ENCODE results near the gene SLC22A3. TPM values are rescaled to one million over a fixed set of nuclear protein-coding genes. Genes with fewer than 3 reads are reported as not detected.
A peak's percentile ranks its signal among the peaks of the same experiment; 100 is the strongest.
"Not testable (repeated sequence)": the region's sequence is repeated elsewhere in the genome, so short reads cannot be mapped to it uniquely, and the experiment has no call there.

SLC22A3 gene
- total RNA-seq, 2 donors from 2014 or later = 2.1 to 5.2 TPM

DNA sequence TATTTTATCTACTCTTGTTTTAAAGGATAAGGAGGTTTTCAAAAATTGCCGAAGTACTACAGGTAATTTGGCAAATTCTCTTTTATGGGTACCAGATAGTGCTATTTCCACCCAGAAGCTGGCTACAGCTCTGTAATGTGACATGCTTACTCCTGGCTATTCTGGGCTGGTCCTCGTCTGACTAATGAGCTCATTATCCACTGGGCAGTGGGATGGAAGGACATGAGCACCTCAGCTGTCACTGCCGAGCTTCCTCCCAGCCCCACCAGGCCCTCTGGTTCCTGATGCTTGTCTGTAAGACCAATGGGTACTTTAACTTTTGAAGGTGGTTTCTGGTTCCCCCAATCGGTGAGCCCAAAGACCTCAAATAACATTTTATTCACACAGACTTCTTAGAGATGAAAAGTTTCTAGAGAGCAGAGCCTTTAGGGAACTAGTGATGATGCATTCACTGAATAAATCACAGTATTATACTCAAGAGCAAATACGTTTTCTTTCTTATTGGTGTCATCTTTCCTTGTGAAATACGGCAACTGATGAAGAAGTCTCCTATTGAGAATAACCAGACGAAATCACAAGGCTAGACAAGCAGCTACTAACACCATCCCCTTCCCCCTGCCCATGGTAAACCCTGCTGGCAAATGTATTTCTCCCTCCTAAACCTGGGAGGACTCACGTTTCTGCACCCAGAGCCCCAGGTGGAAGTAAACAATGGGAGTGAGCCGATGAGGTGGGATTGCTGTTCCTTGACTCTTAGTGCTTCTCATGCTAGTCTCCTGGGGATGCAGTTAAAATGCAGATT, 80.8 kb downstream of the SLC22A3 start:
- no peak for ATAC-seq
- intact Hi-C loops (cut with DNase I) = no loop called here
- DNase-seq = no peak

DNA sequence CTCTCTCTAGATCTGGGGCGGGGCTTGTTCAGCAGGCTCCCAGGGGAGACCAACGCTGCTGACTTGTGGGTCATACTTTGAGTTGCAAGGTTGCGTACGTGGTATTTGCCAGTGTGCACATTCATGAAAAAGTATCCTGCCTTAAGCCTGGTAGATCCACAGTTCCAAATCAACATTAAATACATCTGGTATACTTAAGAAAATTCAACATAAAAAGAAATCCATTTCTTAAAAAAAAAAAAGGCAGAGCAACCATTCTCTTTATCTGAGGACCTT, 81.4 kb downstream of the SLC22A3 start:
- ATAC-seq (no peak), DNase-seq (no peak)
- intact Hi-C loops (cut with DNase I) = no loop called here

DNA sequence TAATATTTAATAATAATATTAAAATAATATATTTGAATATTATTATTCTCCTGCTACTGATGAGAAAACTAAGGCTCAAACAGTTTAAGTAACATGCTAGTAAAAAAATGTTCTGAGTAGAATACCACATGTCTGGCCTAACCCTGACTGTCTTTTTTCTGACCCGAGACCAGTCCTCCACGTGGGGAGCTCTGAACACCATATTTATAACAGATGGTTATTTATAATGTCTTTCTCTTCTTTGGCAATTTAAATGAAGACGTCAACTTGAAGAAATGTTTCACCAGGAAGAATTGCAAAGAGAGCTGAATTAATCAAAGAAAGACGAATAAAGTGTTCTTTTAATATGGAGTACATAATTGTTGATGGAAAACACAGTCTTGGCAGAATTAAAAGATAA, 82.0 kb downstream of the SLC22A3 start:
- intact Hi-C loops (cut with DNase I) = no loop called here
- peak in 1 of 2 donors; percentile 44 for ATAC-seq
- no peak for DNase-seq

DNA sequence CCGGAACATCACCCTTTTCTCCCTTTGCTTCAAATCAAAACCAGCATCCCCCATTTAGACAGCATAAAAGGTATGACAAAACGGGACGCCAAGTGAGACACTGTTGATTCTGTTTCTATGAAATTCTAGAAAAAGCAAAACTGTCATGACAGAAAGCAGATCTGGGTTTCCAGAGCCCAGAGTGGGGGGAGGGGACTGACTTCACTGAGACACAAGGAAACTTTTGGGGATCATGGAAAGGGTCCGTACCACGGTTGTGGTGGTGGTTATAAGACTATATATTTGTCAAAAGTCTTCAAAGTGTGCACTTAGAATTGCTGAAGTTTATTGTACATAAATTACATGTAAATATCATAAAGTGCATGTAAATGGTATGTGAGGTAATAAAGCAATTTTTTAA, 82.6 kb downstream of the SLC22A3 start:
- no peak for DNase-seq
- intact Hi-C loops (cut with DNase I) = no loop called here
- no peak for ATAC-seq

DNA sequence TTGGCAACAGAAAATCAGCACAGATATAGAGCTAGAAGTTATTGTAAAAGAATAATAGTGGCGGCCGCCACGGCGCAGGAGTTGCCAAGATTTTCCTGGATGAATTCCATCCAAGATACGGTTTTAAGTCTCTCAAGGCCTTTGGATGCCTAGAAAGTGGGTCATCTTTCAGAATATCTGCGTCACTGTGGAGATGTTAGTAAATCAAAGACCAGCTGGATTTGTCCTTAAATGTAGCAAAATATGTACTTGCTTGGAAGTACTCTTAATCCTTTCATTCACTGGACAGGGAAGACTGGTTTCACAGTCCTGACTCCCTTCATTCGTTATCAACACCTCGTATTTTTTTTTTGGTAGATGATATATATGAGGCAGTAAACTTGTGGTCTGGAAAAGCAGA, 83.0 kb downstream of the SLC22A3 start:
- intact Hi-C loops (cut with DNase I) = no loop called here
- DNase-seq = peak; percentile 38
- ATAC-seq = peak; percentile 60 to 85

DNA sequence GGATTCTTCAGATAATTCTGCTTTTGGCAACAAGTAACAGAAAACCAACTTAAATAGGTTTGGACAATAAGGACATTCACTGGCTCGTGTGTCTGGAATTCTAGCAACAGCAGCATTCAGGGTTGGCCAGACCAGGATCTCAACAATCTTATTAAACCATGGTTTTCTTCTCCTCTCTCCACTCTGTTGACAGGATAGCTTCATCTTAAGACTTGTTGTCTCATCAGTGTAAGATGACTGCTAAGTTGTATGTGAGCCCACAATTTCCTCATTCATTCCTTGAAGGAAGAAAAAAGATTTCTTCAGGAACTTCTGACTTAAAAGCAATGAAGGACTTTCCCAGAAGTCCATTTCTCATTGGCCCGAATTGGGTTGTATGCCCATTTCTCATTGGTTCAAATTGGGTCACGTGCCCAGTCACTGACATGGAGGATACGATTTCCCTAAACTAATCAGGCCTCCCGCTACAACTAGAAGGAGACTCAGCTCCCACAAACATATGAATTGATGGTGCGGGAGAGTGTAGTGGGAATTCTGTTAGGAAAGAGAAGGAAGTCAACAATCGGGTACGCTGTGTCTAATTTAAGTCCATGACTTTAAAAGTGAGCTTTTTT, 83.7 kb downstream of the SLC22A3 start:
- DNase-seq = no peak
- ATAC-seq = peak; percentile 5 to 55
- intact Hi-C loops (cut with DNase I) = no loop called here

DNA sequence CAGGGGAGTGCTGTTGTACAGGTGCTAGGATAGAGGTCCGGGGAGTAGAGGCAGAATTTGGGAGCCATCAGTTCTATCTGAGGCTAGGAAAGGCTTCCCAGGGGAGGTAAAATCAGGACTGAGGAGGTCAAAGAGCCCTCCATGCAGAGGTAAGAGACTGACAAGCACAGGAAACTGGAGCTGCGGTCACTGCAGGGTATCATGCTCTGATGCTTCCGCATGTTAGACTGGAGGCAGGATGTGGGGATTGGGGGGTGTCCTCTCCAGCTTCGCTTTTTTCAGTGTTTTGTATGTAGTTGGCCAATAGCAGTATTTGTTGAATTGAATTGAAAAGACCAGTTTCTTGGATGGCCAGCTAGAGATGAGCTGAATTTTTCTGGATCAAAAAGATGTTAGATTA, 87.8 kb downstream of the SLC22A3 start:
- intact Hi-C loops (cut with DNase I) = no loop called here
- ATAC-seq = no peak
- DNase-seq = no peak

DNA sequence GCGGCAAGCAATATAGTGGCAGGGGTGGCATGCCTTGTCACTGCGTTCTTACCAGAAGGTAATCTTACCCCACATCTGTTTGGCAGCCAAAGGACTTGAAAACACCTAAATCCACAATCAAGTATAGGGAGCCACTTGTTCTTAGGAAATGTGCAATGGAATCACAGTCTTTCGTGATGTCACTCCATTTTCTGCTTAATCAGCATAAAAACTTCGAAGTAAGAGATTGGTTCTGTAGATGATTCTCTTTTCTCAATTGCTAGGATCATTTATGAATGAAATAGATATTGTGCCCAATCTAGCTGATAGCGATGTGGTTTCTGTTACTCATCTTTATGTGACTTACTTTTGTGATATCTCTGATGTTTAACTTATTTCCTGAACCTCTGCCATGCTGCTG, 89.0 kb downstream of the SLC22A3 start:
- ATAC-seq (no peak), DNase-seq (no peak)
- intact Hi-C loops (cut with DNase I) = no loop called here

DNA sequence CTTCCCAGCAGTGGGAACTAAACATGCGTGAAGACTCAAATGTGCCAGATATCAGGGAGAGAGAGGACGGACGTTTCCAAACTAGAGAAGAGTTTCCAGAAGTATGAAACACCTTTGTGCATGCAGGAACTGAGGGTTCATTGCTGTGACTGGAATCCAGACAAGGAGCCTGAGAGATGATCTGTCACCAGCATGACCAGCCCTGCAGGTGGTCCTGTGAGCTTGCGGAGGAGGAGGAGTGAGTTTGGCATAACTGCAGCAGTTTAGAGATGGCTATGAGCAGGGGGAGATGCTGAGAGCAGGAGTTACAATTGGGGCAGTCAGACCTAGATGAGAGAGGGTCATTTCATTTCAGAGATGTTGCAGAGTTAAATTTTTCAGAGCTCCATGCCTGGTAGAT, 89.6 kb downstream of the SLC22A3 start:
- intact Hi-C loops (cut with DNase I) = no loop called here
- no peak for ATAC-seq
- no peak for DNase-seq

DNA sequence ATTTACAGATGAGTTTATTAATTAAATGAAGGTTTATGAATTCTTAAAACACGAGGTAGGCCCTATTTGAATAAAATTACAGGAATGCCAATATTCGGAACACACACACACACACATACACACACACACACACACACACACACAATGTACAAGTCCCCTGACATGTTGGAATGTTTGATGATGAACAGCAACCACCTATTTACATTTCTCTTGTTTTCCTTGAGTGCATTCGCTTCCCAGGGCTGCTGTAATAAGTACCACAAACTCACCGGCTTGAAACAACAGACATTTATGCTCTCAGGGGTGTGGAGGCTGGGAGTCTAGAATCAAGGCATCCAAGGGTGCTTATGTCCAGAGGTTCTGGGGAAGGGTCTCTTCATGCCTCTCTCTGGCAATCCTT, 90.3 kb downstream of the SLC22A3 start:
- no peak for DNase-seq
- intact Hi-C loops (cut with DNase I) = no loop called here
- ATAC-seq = no peak

DNA sequence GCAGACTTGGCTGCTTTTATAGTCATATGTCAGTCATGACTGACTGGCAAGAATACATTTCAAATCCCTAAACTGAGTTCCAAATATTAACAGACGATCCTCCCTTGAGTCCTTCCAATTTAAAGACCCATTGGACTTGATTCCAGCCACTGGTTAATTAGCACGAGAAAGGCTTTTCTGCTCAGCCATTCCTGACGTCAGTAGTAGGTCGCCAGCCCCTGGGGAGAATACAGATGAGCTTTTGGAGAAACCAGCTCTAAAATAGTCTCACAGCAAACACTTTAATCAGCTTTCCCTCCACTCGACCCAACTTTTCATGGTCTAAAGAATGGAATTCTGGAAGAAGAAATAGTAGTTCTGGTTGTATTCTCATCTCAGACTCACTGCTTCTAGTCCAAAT, 91.6 kb downstream of the SLC22A3 start:
- intact Hi-C loops (cut with DNase I) = no loop called here
- peak in 1 of 2 donors; percentile 19 for ATAC-seq
- DNase-seq = no peak

DNA sequence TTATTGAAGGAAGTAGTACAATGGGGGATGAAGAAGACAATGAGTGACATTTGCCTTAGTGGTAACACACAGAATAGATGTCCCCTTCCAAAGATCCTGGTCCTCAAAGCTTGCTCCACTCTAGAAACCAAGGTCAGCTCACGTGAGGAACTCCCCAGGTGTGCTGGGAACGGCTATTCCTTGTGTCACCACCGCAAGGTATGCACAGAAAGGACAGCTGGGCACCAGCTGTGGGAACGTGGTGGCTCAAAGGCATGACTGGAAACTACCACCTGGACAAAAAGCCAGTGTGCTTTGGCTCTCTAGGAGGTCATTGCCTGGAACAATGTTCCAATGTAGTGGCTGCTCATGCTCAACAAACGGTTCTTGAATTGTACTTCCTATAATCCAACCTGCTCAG, 94.0 kb downstream of the SLC22A3 start:
- DNase-seq (no peak), ATAC-seq (no peak)
- intact Hi-C loops (cut with DNase I) = no loop called here

DNA sequence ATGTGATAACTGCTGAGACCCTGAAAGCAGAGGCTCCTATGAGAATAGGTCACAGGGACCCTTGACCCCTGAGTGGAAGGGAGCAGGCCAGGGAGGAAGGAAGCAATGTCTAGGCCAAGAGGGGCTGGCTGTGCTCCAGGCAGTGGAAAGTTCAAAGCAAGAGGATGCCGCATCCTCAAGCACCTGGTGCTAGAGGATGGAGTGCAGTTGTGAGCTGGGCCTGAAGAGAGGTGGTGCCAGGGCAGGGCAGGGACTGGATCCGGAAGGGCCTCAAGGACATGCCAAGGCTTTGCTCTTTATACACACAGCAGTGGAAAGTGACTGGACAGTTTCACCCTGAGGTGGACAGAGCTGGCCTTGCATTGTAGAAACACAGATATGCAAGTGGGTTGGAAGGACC, 97.0 kb downstream of the SLC22A3 start:
- ATAC-seq = no peak

DNA sequence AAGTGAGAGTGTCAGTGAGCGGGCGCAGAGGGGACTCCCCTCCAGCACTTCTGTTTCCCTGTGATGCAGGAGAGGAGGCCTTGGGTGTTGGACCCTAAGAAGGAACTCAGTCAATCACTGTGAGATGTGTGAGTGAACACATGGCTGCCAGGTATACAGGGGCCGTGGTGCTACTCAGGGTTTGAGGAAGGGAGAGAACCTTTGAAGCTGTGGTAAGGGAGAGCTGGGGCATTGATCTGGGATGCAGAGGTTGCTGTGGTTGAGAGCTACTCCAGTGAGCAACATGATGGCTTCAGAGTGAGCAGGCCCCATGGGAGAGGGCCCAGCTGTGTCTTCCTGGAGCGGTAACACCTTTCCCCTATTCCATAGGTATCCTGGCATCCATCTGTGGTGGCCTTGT, 99.2 kb downstream of the SLC22A3 start:
- DNase-seq (no peak), ATAC-seq (no peak)
- intact Hi-C loops (cut with DNase I) = no loop called here

More for the DNA sequence above, 97.0 kb downstream of the SLC22A3 start:
- no peak for DNase-seq
- intact Hi-C loops (cut with DNase I) = no loop called here

DNA sequence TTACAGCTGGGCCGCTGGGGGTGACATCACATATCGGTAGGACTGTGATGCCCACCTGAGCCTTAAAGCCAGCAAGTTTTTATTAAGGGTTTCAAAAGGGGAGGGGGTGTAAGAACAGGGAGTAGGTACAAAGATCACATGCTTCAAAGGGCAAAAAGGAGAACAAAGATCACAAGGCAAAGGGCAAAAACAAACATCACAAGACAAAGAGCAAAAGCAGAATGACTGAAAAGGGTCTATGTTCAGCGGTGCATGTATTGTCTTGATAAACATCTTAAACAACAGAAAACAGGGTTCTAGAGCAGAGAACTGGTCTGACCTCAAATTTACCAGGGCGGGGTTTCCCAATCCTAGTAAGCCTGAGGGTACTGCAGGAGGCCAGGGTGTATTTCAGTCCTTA, 101.6 kb downstream of the SLC22A3 start:
- intact Hi-C loops (cut with DNase I) = loop anchor here in 1 of 2 donors (10.0 kb wide), 1 partner anchor 585 kb away; no protein-coding TSS in a partner anchor
- DNase-seq, ATAC-seq: not testable (repeated sequence)

DNA sequence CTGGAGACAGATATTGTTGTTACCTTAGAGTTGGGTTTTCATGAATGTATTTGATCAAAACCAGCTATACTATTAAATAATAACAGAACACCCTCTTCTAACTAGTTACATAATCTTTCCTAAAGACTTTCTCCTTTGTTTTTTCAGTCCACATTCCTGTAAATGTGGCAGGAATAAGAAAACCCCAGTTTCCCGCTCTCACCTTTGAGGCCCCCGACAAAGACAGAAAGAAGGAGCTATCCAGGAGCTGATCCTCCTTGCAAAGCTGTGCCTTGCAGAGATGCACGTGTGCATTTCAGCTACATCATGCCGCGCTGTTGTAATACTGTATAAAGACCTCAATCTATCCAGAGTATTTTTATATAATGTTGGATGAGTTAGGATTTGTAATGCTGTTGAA, 102.7 kb downstream of the SLC22A3 start:
- ATAC-seq = no peak
- intact Hi-C loops (cut with DNase I) = loop anchor here in 1 of 2 donors (10.0 kb wide), 1 partner anchor 586 kb away; no protein-coding TSS in a partner anchor
- DNase-seq = no peak

DNA sequence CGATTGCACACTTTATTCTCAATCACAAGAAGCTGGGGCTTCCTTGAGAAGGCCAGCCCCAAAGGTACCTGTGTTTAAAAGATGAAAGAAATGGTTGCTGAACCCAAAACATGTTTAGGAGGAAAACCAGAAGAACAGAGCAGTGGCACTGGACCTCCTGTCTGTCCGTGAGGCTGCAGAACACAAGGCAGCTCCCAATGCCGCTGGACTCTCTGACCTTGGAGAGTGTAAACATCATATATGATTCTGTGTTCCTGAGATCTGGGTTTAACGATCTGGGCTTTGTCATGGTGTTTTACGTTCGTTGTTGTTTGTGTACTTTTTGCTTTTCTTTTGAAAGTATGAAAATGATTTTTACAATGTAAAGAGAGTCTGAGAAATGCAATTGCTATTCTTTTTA, 106.1 kb downstream of the SLC22A3 start:
- DNase-seq (no peak), ATAC-seq (no peak)
- intact Hi-C loops (cut with DNase I) = loop anchor here (2.0 to 10.0 kb wide), 2 partner anchors 590 to 592 kb away; no protein-coding TSS in a partner anchor

DNA sequence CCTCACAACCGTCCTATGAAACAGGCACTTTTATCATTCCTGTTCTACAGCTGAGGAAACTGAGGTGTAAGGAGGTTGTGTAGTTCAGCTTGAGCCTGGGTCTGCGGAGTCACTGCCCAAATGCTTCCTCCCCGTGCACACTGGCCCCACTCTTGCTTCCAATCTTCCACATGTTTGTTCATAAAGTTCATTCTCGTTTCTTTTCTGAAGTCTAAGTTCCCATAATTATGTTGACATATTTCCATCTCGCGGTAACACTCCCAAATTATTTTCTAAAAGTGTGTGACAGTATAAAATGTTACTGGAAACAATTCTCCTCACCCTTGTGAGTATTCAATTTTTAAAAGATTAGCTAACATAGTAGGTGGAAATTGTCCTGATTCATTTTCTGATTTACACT, 106.9 kb downstream of the SLC22A3 start:
- intact Hi-C loops (cut with DNase I) = loop anchor here (2.0 to 10.0 kb wide), 4 partner anchors 318 to 592 kb away; no protein-coding TSS in a partner anchor
- ATAC-seq (no peak), DNase-seq (no peak)

DNA sequence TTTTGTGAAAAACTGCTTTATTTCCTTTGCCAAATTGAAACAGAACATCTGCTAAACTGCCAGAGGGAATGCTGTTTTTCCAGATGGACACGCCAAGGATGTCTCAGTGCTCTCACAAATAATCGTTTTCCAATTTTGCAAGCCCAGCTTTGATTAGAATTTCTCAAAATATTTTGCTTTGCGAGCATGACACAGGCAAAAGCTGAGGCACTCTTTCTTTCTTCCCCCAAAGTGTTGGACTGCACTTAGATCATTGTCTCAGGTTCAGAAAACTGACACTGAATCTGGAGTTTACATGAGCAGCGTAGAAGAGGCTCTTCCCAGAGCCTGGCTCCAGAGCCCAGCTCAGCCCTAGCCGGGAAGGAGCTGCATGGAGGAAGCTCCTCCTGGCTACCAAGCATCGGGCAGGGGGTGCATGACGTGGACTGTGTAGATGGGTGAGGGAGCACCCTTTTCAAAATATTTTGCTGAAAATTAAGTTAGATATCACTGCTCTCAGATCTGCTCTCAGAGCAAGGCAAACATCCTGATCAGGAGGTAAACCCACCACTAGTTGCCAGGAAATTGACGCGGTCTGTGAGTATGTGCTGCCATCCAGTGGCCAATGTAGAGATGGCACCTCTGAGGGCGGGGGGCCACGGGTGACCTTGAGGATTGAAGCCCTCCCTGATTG, 107.5 kb downstream of the SLC22A3 start:
- peak; percentile 86 to 87 for ATAC-seq
- DNase-seq = peak; percentile 50
- intact Hi-C loops (cut with DNase I) = loop anchor here (1.0 to 10.0 kb wide), 6 partner anchors 79 to 593 kb away; no protein-coding TSS in a partner anchor

DNA sequence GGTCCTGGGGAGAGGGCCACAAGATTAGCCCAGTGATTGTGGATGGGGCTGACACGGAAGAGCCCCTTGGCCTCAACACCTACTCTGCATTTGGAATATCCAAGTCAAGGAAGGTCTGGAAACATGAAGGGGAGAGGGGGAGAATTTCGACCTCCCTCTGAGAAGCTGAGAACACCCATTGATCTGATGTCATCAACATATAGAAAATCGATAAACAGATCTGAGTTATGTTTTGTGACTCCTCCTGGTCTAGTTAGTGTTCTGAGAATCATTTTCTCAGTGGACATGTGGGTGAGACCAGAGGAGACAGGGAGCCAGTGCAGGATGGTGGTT, 108.0 kb downstream of the SLC22A3 start:
- DNase-seq (no peak), ATAC-seq (no peak)
- intact Hi-C loops (cut with DNase I) = loop anchor here (1.0 to 10.0 kb wide), 5 partner anchors 79 to 591 kb away; no protein-coding TSS in a partner anchor
